Heart right ventricle (tissue), 16 donors: ENCODE data around the gene ABI3. TPM values are rescaled to one million over a fixed set of nuclear protein-coding genes. Genes with fewer than 3 reads are reported as not detected.

ENCODE experiments used
- ATAC-seq, 8 donors: fragments of 200-7000 bp; cut with Tn5 transposase; one replicate each; pipeline ENCODE4 v1.9.1; 2020; ENCODE audit warnings: mild to moderate bottlenecking in 8 of 8, moderate library complexity in 8 of 8, moderate number of reproducible peaks in 1 of 8
- DNase-seq, 2 donors: peaks; one replicate each; pipeline ENCODE4 v3.0.0-alpha.2; 2020
- H3K27ac ChIP-seq, 10 donors: fragments of 200-600 bp; sonication (generic) in 2 of 10; one replicate each; pipeline versions ENCODE4 v1.5.0 to v1.8.0; 2020 to 2022; ENCODE audit warnings: mild to moderate bottlenecking in 3 of 10
- H3K27me3 ChIP-seq, 7 donors: fragments of 200-600 bp; one replicate each; pipeline ENCODE4 v1.8.0; 2021 to 2022; ENCODE audit warnings: mild to moderate bottlenecking in 2 of 7
- H3K36me3 ChIP-seq, 9 donors: fragments of 200-600 bp; sonication (generic) in 1 of 9; one replicate each; pipeline versions ENCODE4 v1.5.0 to v1.8.0; 2020 to 2022; ENCODE audit warnings: mild to moderate bottlenecking in 2 of 9
- H3K4me1 ChIP-seq, 9 donors: fragments of 200-600 bp; sonication (generic) in 1 of 9; one replicate each; pipeline versions ENCODE4 v1.5.0 to v1.8.0; 2020 to 2022; ENCODE audit warnings: mild to moderate bottlenecking in 4 of 9
- H3K4me3 ChIP-seq, 10 donors: fragments of 200-600 bp; sonication (generic) in 2 of 10; one replicate each; pipeline versions ENCODE4 v1.5.0 to v1.8.0; 2020 to 2022; ENCODE audit warnings: mild to moderate bottlenecking in 7 of 10, moderate library complexity in 2 of 10
- H3K9me3 ChIP-seq, 11 donors: fragments of 200-600 bp in 10 of 11; sonication (generic) in 2 of 11; one replicate each; pipeline versions ENCODE4 v1.5.0 to v1.8.0; 2013 to 2022; ENCODE audit warnings: mild to moderate bottlenecking in 2 of 11, control low read depth in 1 of 11, moderate library complexity in 1 of 11
- WGBS, 2 donors: extraction: QIAGEN DNeasy Blood & Tissue Kit; methylation state at CpG; one replicate each; pipeline ENCODE4 v1.1.7; 2013; ENCODE audit warnings: inconsistent platforms in 1 of 2; 5-methylcytosine and 5-hydroxymethylcytosine counted together
- intact Hi-C, 10 donors: fragments of 100-400 bp; cut with DNase I; formaldehyde crosslinking; loops; one replicate each; pipeline versions ENCODE4 v1.11.1 to v1.14.2; 2022
- polyA plus RNA-seq, 2 donors: library from polyadenylated mRNA; stranded (reverse); fragments of 200-250 nt; gene quantifications; one replicate each; pipeline ENCODE4 v1.2.3, GENCODE V29; 2013
- total RNA-seq, 10 donors: library from RNA; stranded (reverse); fragmentation: NEBNext Ultra II Directional in 3 of 10; extraction: Animal tissue kit (Norgen Biotek cat#: 25700) in 3 of 10; gene quantifications; one replicate each; pipeline versions ENCODE4 v1.2.1 to v1.2.4, GENCODE V29; 2021 to 2023
- TF ChIP-seq, protein P1 (sequence below), 9 donors: fragments of 200-600 bp; sonication (generic) in 2 of 9; IDR thresholded peaks; one replicate each; pipeline versions ENCODE4 v1.5.0 to v1.8.0; 2021 to 2022; ENCODE audit warnings: antibody characterized with exemption in 9 of 9, mild to moderate bottlenecking in 5 of 9, moderate library complexity in 1 of 9
- donor health status: Arrhythmogenic right ventricular cardiomyopathy.
- donor health status: ischemic (EF 13 %, LVEDD 7.1; RV severe dilation, severe dysfunction).
- donor health status: healthy with polysubstance abuse.
- donor health status: DM: no; HTN: yes; CAD: no.
- donor health status: DM: no; HTN: no; CAD: no.
- donor health status: ischemic (EF 25% LVEDD 6.9; RV normal size, moderate dysfunction).
- donor health status: ischemic (EF 25% LVEDD 5.7; RV mildly dilated, moderate dysfunction).
- donor health status: healthy.
- donor health status: DM: yes; HTN: yes; CAD: no.
- donor health status: Ischemic cardiomyopathy.
- donor health status: ischemic (EF 35%, LVEDD 5.7; RV mildly dilated, moderate dysfunction).
- donor health status: nonischemic (EF 11% LVEDD 7.7; RV severe dilation, severe dysfunction).
- donor health status: DM: yes; HTN: yes; CAD: no.
- donor health status: PGD.
- donor health status: ischemic (EF 29% LVEDD 5.4; RV normal size, mild dysfunction).
- donor health status: nonischemic (EF 23%, LVEDD 6.1; RV moderate dilation, normal function).

ABI3 gene
- total and polyA plus RNA-seq, 12 donors, result 2.3 to 10.8 (median 5.1) TPM

DNA sequence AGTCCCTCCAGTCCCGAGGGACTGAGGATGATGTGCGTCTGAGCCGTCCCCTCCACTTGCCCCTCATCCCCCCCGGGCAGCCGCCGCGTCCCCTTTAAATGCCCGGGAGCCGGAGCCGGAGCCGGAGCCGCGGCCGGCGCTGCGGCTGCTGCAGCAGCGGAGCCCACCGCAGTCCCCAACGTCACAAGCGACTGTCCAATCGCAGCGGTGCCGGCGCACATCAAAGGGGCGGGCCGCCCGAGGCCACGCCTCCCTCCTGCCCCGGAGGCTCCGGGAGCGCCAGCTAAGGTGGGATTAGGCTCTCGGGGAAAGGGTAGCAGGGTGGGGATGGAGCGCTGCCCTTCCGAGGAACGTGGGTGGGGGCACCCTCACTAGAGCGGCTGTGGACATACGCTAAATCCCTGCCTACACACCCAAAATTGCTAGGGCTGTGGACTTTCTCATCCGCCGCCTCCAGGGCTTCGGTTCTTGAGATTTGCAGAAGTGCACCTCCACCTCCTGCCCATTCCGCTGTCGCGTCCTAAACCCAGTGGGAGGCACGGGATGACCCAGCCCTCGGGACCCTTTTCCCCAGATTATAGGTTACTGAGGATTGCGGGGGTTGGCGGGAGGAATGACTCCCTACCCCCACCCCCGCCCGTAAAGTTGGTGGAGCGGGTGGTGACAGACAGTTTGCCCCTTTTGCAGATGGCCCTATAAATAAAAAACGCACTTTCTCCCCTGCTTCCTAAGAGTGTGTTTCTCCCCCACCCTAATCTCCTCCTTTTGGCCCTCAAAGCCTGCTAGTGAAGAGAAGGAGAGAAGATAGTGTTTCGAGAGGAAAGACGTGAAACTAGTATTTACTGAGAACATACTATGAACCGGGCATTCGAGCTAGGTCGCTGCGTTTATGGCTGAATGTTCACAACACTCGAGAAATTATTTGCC is 20.4 kb downstream of the ABI3 start, which contains the start of gene PHOSPHO1:
PHOSPHO1 (minus strand) TSS at position 152 of the 927 bp plus-strand sequence. CDS start 4,096 bp downstream, outside the sequence.
- H3K27me3 ChIP-seq, result peaks cover 0 to 29% (median 5%) of the 10 kb centered on the region in 7 donors
- intact Hi-C loops, result no loop called here
- WGBS, 2 donors, result 4 to 5% methylated on average over 58 of the region's 58 CpGs
- no peaks in the 10 kb centered on the region for H3K36me3 ChIP-seq
- peak within 1 kb of the TSS; percentile 42 to 75 (median 62) for H3K4me3 ChIP-seq
- ATAC-seq (peak; percentile 92 to 98 (median 96)), DNase-seq (peak; percentile 88 to 90)
- TF ChIP-seq, protein P1, sequence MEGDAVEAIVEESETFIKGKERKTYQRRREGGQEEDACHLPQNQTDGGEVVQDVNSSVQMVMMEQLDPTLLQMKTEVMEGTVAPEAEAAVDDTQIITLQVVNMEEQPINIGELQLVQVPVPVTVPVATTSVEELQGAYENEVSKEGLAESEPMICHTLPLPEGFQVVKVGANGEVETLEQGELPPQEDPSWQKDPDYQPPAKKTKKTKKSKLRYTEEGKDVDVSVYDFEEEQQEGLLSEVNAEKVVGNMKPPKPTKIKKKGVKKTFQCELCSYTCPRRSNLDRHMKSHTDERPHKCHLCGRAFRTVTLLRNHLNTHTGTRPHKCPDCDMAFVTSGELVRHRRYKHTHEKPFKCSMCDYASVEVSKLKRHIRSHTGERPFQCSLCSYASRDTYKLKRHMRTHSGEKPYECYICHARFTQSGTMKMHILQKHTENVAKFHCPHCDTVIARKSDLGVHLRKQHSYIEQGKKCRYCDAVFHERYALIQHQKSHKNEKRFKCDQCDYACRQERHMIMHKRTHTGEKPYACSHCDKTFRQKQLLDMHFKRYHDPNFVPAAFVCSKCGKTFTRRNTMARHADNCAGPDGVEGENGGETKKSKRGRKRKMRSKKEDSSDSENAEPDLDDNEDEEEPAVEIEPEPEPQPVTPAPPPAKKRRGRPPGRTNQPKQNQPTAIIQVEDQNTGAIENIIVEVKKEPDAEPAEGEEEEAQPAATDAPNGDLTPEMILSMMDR (IDR thresholded peaks at IDR 0.05), result no peak
- H3K9me3 ChIP-seq, result no peaks in the 10 kb centered on the region
- H3K27ac ChIP-seq, result peak within 1 kb of the TSS in 6 of 10 donors; percentile 1 to 77 (median 49)
- peaks cover 0 to 30% (median 15%) of the 10 kb centered on the region in 9 donors for H3K4me1 ChIP-seq

DNA sequence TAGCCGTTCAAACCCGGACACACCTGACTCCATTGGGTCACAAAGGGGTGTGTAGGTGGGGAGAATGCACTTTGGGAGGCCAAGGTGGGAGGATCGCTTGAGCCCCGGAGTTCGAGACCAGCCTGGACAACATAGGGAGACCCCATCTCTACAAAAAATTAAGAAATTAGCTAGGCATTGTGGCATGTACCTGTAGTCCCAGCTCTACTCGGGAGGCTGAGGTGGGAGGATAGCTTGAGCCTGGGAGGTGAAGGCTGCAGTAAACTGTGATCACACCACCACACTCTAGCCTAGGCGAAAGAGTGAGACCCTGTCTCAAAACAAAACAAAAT is 21.0 kb downstream of the ABI3 start:
- no peak for ATAC-seq
- TF ChIP-seq, protein P1 (IDR thresholded peaks at IDR 0.05), result no peak
- H3K9me3 ChIP-seq, result no peaks in the 10 kb centered on the region
- peak overlapping the region in 1 of 10 donors; percentile 77 for H3K27ac ChIP-seq
- H3K4me3 ChIP-seq, result peak overlapping the region in 6 of 10 donors; percentile 61 to 75 (median 66)
- intact Hi-C loops, result no loop called here
- H3K27me3 ChIP-seq, result peaks cover 0 to 25% (median 0%) of the 10 kb centered on the region in 7 donors
- no peaks in the 10 kb centered on the region for H3K36me3 ChIP-seq
- no peak for DNase-seq
- whole genome bisulfite sequencing, 2 donors, result 66 to 71% methylated on average over 7 of the region's 7 CpGs
- peaks cover 0 to 30% (median 15%) of the 10 kb centered on the region in 9 donors for H3K4me1 ChIP-seq

DNA sequence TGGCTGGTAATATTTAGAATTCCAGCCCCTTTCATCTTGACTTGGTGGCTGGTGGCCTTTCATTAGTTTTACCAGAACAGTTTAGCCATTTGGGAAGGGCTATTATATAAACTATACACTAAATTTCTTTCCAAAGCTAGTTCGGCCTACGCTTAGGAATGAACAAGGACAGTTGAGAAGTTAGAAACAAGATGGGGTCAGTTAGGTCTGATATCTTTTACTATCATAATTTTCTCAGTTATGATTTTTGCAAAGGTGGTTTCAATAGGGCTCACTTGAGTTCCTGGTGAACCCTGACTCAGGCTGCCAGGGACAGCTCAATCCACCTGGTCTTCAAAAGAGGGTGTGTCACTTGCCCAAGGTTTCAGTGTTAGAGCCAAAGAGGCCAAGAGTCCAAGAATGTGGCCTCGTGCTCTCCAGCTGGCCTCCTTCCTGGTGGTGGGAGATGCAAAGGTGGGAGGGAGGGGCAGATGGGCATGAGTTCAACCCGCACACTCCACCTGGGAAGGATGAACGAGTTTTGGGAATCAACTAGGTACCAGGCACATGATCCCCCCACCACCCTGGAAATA is 24.1 kb downstream of the ABI3 start:
- H3K4me1 ChIP-seq, result peaks cover 0 to 26% (median 12%) of the 10 kb centered on the region in 9 donors
- TF ChIP-seq, protein P1 (IDR thresholded peaks at IDR 0.05), result no peak
- H3K9me3 ChIP-seq, result no peaks in the 10 kb centered on the region
- peak overlapping the region in 1 of 10 donors; percentile 75 for H3K27ac ChIP-seq
- H3K27me3 ChIP-seq, result peaks cover 0 to 13% (median 0%) of the 10 kb centered on the region in 7 donors
- H3K36me3 ChIP-seq, result no peaks in the 10 kb centered on the region
- no peak for ATAC-seq
- no peak for DNase-seq
- WGBS, 2 donors, result 81 to 83% methylated on average over 5 of the region's 5 CpGs
- intact Hi-C loops, result no loop called here
- no peak overlapping the region for H3K4me3 ChIP-seq

DNA sequence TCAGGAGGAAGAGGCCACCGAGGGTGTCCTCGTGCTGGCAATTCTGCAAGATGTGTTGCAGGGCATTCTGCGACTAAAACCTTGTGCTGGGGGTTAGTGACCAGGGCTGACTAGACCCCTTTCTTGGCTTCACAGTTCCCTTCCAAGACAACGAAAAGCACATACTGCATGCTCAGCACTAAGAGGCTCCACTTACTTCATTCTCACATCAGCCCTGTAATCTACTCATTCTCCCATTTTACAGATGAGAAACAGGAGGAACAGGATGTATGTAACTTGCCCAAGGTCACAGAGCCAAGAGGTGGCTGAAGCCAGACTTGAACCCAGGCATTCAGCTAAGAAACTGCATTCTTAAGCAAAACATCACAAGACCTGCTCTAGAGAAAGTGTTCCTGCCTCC is 25.4 kb downstream of the ABI3 start:
- no peaks in the 10 kb centered on the region for H3K36me3 ChIP-seq
- 82 to 83% methylated on average over 4 of the region's 4 CpGs for WGBS, 2 donors
- H3K27ac ChIP-seq, result peak overlapping the region in 2 of 10 donors; percentile 22 to 75
- H3K9me3 ChIP-seq, result no peaks in the 10 kb centered on the region
- peaks cover 0 to 14% (median 4%) of the 10 kb centered on the region in 9 donors for H3K4me1 ChIP-seq
- intact Hi-C loops, result no loop called here
- ATAC-seq, result no peak
- H3K4me3 ChIP-seq, result no peak overlapping the region
- DNase-seq, result no peak
- TF ChIP-seq, protein P1 (IDR thresholded peaks at IDR 0.05), result no peak
- peaks cover 0 to 6% (median 0%) of the 10 kb centered on the region in 7 donors for H3K27me3 ChIP-seq
